Thyroid gland (tissue), 4 donors: ENCODE results near the gene LIMCH1.
"Not testable (repeated sequence)": the region's sequence is repeated elsewhere in the genome, so short reads cannot be mapped to it uniquely, and the experiment has no call there.

ENCODE experiments used
- POLR2A ChIP-seq, 2 donors: fragments of 450-650 bp; IDR thresholded peaks; one replicate each; pipeline ENCODE4 v1.6.1; 2017; ENCODE audit warnings: antibody characterized with exemption in 2 of 2, mild to moderate bottlenecking in 2 of 2, moderate library complexity in 1 of 2
- TF ChIP-seq, protein P1 (sequence below), 6 experiments: fragments of 200-600 bp in 3 of 6; fragments of 450-650 bp in 3 of 6; sonication (generic) in 3 of 6; IDR thresholded peaks; one replicate each; pipeline ENCODE4 v1.5.1; 2016 to 2019; ENCODE audit warnings: antibody characterized with exemption in 6 of 6, mild to moderate bottlenecking in 2 of 6, inconsistent platforms in 1 of 6, moderate library complexity in 1 of 6

DNA sequence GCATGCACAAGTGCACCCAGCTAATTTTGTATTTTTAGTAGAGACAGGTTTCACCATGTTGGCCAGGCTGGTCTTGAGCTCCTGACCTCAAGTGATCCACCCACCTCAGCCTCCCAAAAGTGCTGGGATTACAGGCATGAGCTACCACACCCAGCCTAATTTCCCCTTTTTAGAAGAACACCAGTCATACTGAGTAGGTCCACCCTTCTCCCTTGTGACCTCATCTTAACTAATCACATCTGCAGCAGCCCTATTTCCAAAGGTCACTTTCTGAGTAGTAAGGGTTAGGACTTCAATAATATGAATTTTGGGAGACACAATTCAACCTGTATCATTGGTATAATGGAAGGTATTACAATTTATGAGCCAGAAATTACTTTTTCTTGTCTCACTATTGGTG lies 113.2 kb downstream of the LIMCH1 start:
- TF ChIP-seq, protein P1, sequence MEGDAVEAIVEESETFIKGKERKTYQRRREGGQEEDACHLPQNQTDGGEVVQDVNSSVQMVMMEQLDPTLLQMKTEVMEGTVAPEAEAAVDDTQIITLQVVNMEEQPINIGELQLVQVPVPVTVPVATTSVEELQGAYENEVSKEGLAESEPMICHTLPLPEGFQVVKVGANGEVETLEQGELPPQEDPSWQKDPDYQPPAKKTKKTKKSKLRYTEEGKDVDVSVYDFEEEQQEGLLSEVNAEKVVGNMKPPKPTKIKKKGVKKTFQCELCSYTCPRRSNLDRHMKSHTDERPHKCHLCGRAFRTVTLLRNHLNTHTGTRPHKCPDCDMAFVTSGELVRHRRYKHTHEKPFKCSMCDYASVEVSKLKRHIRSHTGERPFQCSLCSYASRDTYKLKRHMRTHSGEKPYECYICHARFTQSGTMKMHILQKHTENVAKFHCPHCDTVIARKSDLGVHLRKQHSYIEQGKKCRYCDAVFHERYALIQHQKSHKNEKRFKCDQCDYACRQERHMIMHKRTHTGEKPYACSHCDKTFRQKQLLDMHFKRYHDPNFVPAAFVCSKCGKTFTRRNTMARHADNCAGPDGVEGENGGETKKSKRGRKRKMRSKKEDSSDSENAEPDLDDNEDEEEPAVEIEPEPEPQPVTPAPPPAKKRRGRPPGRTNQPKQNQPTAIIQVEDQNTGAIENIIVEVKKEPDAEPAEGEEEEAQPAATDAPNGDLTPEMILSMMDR (IDR thresholded peaks at IDR 0.05): not testable (repeated sequence)
- TF ChIP-seq POLR2A (IDR thresholded peaks at IDR 0.05): not testable (repeated sequence)
